Measurements from ENCODE around the gene KLF11.

DNA sequence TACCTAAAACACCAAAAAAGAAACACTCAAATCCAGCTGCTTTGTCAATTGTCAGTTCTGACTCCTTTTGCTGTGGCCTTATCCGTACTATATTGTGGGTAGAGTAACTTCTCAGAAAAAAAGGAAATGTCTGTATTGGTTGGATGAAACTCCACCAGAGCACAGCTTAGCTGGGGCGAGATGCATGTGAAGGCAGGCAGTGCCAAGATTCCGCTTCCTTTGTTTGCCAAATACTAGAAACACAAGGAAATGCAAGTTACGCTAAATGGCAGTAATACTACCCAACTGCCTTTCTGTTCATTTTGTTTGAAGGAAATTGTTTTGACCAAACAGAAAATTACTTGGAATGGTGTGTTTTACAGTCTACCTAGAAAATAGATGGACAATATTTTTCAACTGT lies 10.0 kb downstream of the KLF11 start:
- TF ChIP-seq, protein P1, sequence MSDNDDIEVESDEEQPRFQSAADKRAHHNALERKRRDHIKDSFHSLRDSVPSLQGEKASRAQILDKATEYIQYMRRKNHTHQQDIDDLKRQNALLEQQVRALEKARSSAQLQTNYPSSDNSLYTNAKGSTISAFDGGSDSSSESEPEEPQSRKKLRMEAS (IDR thresholded peaks at IDR 0.05): no peak
- no peak for TF ChIP-seq EP300 (IDR thresholded peaks at IDR 0.05; ENCODE audit: borderline replicate concordance)
- TF ChIP-seq TAF1 (IDR thresholded peaks at IDR 0.05; ENCODE audit: low read depth): no peak
- TF ChIP-seq EGR1 (IDR thresholded peaks at IDR 0.05): no peak
- TF ChIP-seq, protein P2, sequence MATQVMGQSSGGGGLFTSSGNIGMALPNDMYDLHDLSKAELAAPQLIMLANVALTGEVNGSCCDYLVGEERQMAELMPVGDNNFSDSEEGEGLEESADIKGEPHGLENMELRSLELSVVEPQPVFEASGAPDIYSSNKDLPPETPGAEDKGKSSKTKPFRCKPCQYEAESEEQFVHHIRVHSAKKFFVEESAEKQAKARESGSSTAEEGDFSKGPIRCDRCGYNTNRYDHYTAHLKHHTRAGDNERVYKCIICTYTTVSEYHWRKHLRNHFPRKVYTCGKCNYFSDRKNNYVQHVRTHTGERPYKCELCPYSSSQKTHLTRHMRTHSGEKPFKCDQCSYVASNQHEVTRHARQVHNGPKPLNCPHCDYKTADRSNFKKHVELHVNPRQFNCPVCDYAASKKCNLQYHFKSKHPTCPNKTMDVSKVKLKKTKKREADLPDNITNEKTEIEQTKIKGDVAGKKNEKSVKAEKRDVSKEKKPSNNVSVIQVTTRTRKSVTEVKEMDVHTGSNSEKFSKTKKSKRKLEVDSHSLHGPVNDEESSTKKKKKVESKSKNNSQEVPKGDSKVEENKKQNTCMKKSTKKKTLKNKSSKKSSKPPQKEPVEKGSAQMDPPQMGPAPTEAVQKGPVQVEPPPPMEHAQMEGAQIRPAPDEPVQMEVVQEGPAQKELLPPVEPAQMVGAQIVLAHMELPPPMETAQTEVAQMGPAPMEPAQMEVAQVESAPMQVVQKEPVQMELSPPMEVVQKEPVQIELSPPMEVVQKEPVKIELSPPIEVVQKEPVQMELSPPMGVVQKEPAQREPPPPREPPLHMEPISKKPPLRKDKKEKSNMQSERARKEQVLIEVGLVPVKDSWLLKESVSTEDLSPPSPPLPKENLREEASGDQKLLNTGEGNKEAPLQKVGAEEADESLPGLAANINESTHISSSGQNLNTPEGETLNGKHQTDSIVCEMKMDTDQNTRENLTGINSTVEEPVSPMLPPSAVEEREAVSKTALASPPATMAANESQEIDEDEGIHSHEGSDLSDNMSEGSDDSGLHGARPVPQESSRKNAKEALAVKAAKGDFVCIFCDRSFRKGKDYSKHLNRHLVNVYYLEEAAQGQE (IDR thresholded peaks at IDR 0.05; ENCODE audit: low read depth): no peak
- TF ChIP-seq RAD21 (IDR thresholded peaks at IDR 0.05; ENCODE audit: low read depth): no peak
- TF ChIP-seq NFIC (IDR thresholded peaks at IDR 0.05): no peak
- no peak for TF ChIP-seq YY1 (IDR thresholded peaks at IDR 0.05; ENCODE audit: low read depth)
- no peak for TF ChIP-seq TCF12 (IDR thresholded peaks at IDR 0.05; ENCODE audit: low read depth)
- no peak for TF ChIP-seq ZBTB7A (IDR thresholded peaks at IDR 0.05; ENCODE audit: low read depth)
- TF ChIP-seq CEBPB (IDR thresholded peaks at IDR 0.05): no peak
- no peak for TF ChIP-seq CREB1 (IDR thresholded peaks at IDR 0.05; ENCODE audit: low read depth)
- no peak for TF ChIP-seq FOXM1 (IDR thresholded peaks at IDR 0.05; ENCODE audit: borderline replicate concordance, low read depth)
- TF ChIP-seq TEAD4 (IDR thresholded peaks at IDR 0.05): no peak
